Esophagus muscularis mucosa (tissue), 3 donors: ENCODE results near the gene RAB11A.

Experiments
- CTCF ChIP-seq, 3 experiments: fragments of 200-600 bp in 2 of 3; fragments of 450-650 bp in 1 of 3; sonication (generic) in 2 of 3; IDR thresholded peaks; one replicate each; pipeline ENCODE4 v1.5.1; 2017 to 2019; ENCODE audit warnings: antibody characterized with exemption in 3 of 3, mild to moderate bottlenecking in 2 of 3, moderate library complexity in 1 of 3
- POLR2A ChIP-seq: fragments of 450-650 bp; IDR thresholded peaks from one replicate; pipeline ENCODE4 v1.6.1; 2017; ENCODE audit warnings: antibody characterized with exemption, moderate library complexity, mild to moderate bottlenecking, low read depth

GRCh38 chr15:65837301-65838294 lies 31.7 kb upstream of the RAB11A start:
- no peak for TF ChIP-seq POLR2A
- TF ChIP-seq CTCF (IDR thresholded peaks at IDR 0.05), result no peak
